Psoas muscle (tissue), 8 donors: ENCODE measurements around the gene DENND1A. TPM values are rescaled to one million over a fixed set of nuclear protein-coding genes. Genes with fewer than 3 reads are reported as not detected.
A peak's percentile ranks its signal among the peaks of the same experiment; 100 is the strongest.

ENCODE experiments used
- ATAC-seq, 4 donors: fragments of 200-7000 bp; cut with Tn5 transposase; one replicate each; pipeline ENCODE4 v1.9.1; 2020; ENCODE audit warnings: moderate library complexity in 3 of 4, mild to moderate bottlenecking in 2 of 4
- DNase-seq, 2 donors: peaks; one replicate each; pipeline ENCODE4 v3.0.0-alpha.2; 2020
- H3K27ac ChIP-seq: fragments of 200-600 bp; one replicate; pipeline ENCODE4 v1.8.0; 2022
- H3K27me3 ChIP-seq, 3 donors: fragments of 200-600 bp in 1 of 3; one replicate each; pipeline versions ENCODE4 v1.6.1 to v1.8.0; 2013 to 2022; ENCODE audit warnings: low read length in 2 of 3, mild to moderate bottlenecking in 2 of 3, moderate library complexity in 1 of 3; ENCODE audit not compliant: insufficient read depth in 3 of 3
- H3K36me3 ChIP-seq, 2 donors: fragments of 200-600 bp in 1 of 2; one replicate each; pipeline versions ENCODE4 v1.6.1 to v1.8.0; 2013 to 2022; ENCODE audit warnings: low read depth in 1 of 2, mild to moderate bottlenecking in 1 of 2, moderate library complexity in 1 of 2; ENCODE audit not compliant: insufficient read depth in 1 of 2
- H3K4me1 ChIP-seq: fragments of 200-600 bp; one replicate; pipeline ENCODE4 v1.8.0; 2022
- H3K4me3 ChIP-seq: fragments of 200-600 bp; one replicate; pipeline ENCODE4 v1.8.0; 2022; ENCODE audit warnings: mild to moderate bottlenecking
- H3K9me3 ChIP-seq: fragments of 200-600 bp; one replicate; pipeline ENCODE4 v1.8.0; 2022
- CTCF ChIP-seq: fragments of 200-600 bp; IDR thresholded peaks from one replicate; pipeline ENCODE4 v1.8.0; 2022; ENCODE audit warnings: antibody characterized with exemption
- WGBS, 3 donors: extraction: QIAGEN DNeasy Blood & Tissue Kit; methylation state at CpG; one replicate each; pipeline versions ENCODE4 v1.1.6 to v1.1.7; 2013; 5-methylcytosine and 5-hydroxymethylcytosine counted together
- intact Hi-C, 2 donors: fragments of 100-400 bp; cut with DNase I; formaldehyde crosslinking; loops; one replicate each; pipeline versions ENCODE4 v1.11.0 to v1.14.2; 2022
- polyA plus RNA-seq, 3 donors: library from polyadenylated mRNA; stranded (reverse); fragments of 200-250 nt; gene quantifications; one replicate each; pipeline ENCODE4 v1.2.3, GENCODE V29; 2013
- total RNA-seq, 4 donors: library from RNA; stranded (reverse); fragmentation: NEBNext Ultra II Directional in 2 of 4; extraction: Animal tissue kit (Norgen Biotek cat#: 25700) in 2 of 4; gene quantifications; one replicate each; pipeline versions ENCODE4 v1.2.1 to v1.2.4, GENCODE V29; 2021 to 2023
- donor health status: healthy with polysubstance abuse.
- donor health status: DM: no; HTN: no; CAD: no; lungs with moderate emphysema.
- donor health status: Bipolar disorder and iron deficiency.
- donor health status: healthy.
- donor health status: DM: yes; HTN: yes; CAD: no.
- donor health status: DM: no; HTN: no; CAD: no.
- donor health status: DM: no; HTN: no; CAD: no.
- donor health status: DM: yes; HTN: yes; CAD: no.

The DENND1A gene
- total and polyA plus RNA-seq, 7 donors = 6.1 to 17.3 (median 13.9) TPM

GRCh38 chr9:123584202-123585176 lies 345.4 kb downstream of the DENND1A start:
- no peak for ATAC-seq
- no peaks in the 10 kb centered on the region for H3K27me3 ChIP-seq
- TF ChIP-seq CTCF = no peak
- DNase-seq = no peak
- WGBS, 3 donors = 84 to 96% (median 90%) methylated on average over 10 of the region's 10 CpGs
- no peak overlapping the region for H3K4me3 ChIP-seq
- H3K9me3 ChIP-seq = no peaks in the 10 kb centered on the region
- no peak overlapping the region for H3K27ac ChIP-seq
- H3K36me3 ChIP-seq = peaks cover 0 to 6% of the 10 kb centered on the region in 2 donors
- H3K4me1 ChIP-seq = no peaks in the 10 kb centered on the region
- intact Hi-C loops = no loop called here

DNA sequence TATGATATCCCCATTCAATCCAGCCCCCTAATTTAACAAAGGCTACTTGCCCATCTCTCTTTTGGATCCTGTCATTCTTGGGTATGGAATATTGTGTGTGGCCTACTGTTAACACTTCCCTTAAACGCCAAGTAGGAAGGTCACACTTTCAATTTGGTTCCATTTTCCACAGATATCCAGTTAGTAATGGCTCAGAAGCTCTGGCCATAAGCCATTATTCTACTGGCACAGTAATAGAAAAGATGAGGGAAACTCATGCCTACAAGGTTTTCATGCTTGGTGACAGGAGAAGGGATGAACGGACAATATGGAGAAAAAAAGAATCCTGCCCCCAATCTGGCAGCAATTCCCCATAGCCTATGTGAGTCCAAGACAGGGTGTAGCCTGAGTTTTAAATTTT lies 346.3 kb downstream of the DENND1A start:
- no peak for DNase-seq
- H3K36me3 ChIP-seq = peaks cover 2 to 6% of the 10 kb centered on the region in 2 donors
- H3K27ac ChIP-seq = no peak overlapping the region
- ATAC-seq = no peak
- H3K9me3 ChIP-seq = no peaks in the 10 kb centered on the region
- H3K4me3 ChIP-seq = no peak overlapping the region
- no peaks in the 10 kb centered on the region for H3K27me3 ChIP-seq
- intact Hi-C loops = no loop called here
- 58 to 79% (median 61%) methylated on average over 2 of the region's 2 CpGs for WGBS, 3 donors
- no peak for TF ChIP-seq CTCF
- no peaks in the 10 kb centered on the region for H3K4me1 ChIP-seq

DNA sequence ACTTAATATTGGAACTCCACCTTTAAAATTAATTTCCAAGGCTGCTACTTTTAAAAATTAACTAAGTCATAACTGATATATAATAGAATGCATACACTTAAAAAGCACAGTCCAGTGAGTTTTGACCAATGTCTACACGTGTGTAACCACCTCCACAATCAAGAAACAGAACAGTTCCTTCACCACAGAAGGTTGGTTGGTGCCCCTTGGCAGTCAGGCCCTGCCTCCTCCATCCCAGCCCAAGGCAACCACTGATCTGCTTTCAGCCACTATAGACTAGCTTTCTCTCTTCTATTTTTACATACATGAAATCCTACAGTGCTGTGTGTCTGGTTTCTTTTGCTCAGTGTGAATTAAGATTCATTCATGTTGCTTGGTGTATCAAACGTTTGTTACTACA lies 358.7 kb downstream of the DENND1A start:
- no peak overlapping the region for H3K27ac ChIP-seq
- no peak for DNase-seq
- H3K36me3 ChIP-seq = no peaks in the 10 kb centered on the region
- ATAC-seq = no peak
- intact Hi-C loops = no loop called here
- no peak for TF ChIP-seq CTCF
- H3K4me1 ChIP-seq = peaks cover 7% of the 10 kb centered on the region
- H3K27me3 ChIP-seq = no peaks in the 10 kb centered on the region
- no peak overlapping the region for H3K4me3 ChIP-seq
- WGBS, 3 donors = 85 to 95% (median 94%) methylated on average over 2 of the region's 2 CpGs
- H3K9me3 ChIP-seq = no peaks in the 10 kb centered on the region

DNA sequence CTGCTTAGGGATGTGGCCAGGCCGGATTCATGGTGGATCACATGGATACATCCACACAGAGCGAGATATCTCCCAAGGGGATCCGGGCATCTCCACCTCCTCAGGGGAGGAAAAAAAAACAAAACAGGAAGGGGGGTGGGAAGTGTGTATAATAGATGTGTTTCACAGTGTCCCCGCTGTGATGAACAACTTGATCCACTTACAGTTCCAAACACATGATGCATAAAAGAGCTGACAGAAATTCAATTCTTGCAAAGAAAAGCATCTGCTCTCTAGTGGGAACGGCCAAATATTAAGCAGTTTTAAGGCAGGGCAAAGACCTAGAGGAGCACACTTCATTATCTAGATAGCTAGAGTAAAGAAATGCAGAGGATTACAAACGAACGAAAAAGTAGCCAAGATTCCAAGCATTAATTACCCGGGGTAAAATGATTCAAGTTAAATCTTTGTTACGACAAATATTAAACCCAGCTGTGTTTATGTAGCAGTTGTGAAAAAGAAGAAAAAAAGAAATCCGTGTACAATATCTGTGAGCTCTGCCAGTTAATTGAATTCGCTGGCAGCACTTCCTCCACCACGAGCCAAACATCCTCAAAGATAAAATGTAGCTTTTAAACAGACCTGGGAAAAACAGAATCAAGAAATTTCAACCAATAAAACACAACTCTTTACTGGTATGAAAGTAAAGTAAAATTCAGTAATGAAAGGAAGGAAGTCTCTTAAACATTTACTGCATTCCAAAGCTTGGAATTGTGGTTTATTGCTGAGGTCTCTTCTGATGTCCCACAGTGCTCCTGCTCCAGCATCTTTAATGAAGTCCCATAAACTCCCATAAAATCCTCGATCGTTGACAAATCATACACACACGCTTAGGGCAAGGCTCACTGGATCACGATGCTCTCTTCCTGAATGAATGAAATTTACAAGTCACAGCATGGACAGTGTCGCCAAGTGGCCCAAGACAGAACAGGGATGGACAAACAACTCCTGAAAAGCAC lies 360.9 kb downstream of the DENND1A start:
- no peak overlapping the region for H3K4me3 ChIP-seq
- H3K4me1 ChIP-seq = peaks cover 7% of the 10 kb centered on the region
- intact Hi-C loops = no loop called here
- H3K36me3 ChIP-seq = no peaks in the 10 kb centered on the region
- no peak for TF ChIP-seq CTCF
- no peak overlapping the region for H3K27ac ChIP-seq
- DNase-seq (no peak), ATAC-seq (peak in 3 of 4 donors; percentile 46 to 49 (median 48))
- WGBS, 3 donors = 40 to 43% (median 41%) methylated on average over 17 of the region's 17 CpGs
- H3K27me3 ChIP-seq = no peaks in the 10 kb centered on the region
- no peaks in the 10 kb centered on the region for H3K9me3 ChIP-seq
